Lung microvascular endothelial cell (primary cell): ENCODE measurements around the gene NCF2. TPM values are rescaled to one million over a fixed set of nuclear protein-coding genes. Genes with fewer than 3 reads are reported as not detected.

Source experiments
- DNase-seq, 2 donors: peaks; one replicate each; pipeline versions ENCODE4 v3.0.0 to v3.0.0-alpha.2; 2010; ENCODE audit warnings: low read depth in 2 of 2
- total RNA-seq: library from RNA; depleted of rRNA; stranded (reverse); fragments of >200 nt; gene quantifications from 2 replicates; pipeline ENCODE4 v1.2.1, GENCODE V29; 2014

Gene NCF2
- total RNA-seq, 1 donor from 2014 or later: not detected

- no peak for DNase-seq
These were observed 3.8 kb downstream of the NCF2 start for GRCh38 chr1:183586455-183586854.

- no peak for DNase-seq
These were observed 5.2 kb downstream of the NCF2 start for GRCh38 chr1:183585038-183585437.

GRCh38 chr1:183584147-183584546, 6.1 kb downstream of the NCF2 start:
- DNase-seq: no peak

GRCh38 chr1:183583466-183583865, 6.8 kb downstream of the NCF2 start:
- DNase-seq: no peak

GRCh38 chr1:183582021-183582713, 8.1 kb downstream of the NCF2 start:
- DNase-seq: no peak

GRCh38 chr1:183580281-183580682, 10.0 kb downstream of the NCF2 start:
- peak; percentile 66 to 89 for DNase-seq

- DNase-seq: no peak
These were observed 11.4 kb downstream of the NCF2 start for GRCh38 chr1:183578856-183579255.

GRCh38 chr1:183577897-183578465, 12.3 kb downstream of the NCF2 start:
- DNase-seq: no peak

GRCh38 chr1:183576537-183576936, 13.7 kb downstream of the NCF2 start:
- no peak for DNase-seq

- DNase-seq: no peak
These were observed 14.7 kb downstream of the NCF2 start for GRCh38 chr1:183575606-183576005.

GRCh38 chr1:183572721-183573120, 17.5 kb downstream of the NCF2 start:
- DNase-seq: no peak

- DNase-seq: no peak
These were observed 18.5 kb downstream of the NCF2 start for GRCh38 chr1:183571678-183572268.

- DNase-seq: no peak
These were observed 19.8 kb downstream of the NCF2 start for GRCh38 chr1:183570451-183570850.

GRCh38 chr1:183569801-183570200, 20.5 kb downstream of the NCF2 start:
- DNase-seq: no peak

GRCh38 chr1:183569141-183569540, 21.1 kb downstream of the NCF2 start:
- no peak for DNase-seq

GRCh38 chr1:183568176-183569021, 21.9 kb downstream of the NCF2 start:
- DNase-seq: peak in 1 of 2 donors; percentile 69

- DNase-seq: no peak
These were observed 22.7 kb downstream of the NCF2 start for GRCh38 chr1:183567584-183567983.

GRCh38 chr1:183566026-183566425, 24.2 kb downstream of the NCF2 start:
- DNase-seq: no peak

- DNase-seq: no peak
These were observed 25.0 kb downstream of the NCF2 start for GRCh38 chr1:183565261-183565660.

GRCh38 chr1:183562701-183563100, 27.6 kb downstream of the NCF2 start:
- DNase-seq: no peak

- no peak for DNase-seq
These were observed 31.2 kb downstream of the NCF2 start for GRCh38 chr1:183559061-183559460.

GRCh38 chr1:183554577-183554976, 35.7 kb downstream of the NCF2 start:
- DNase-seq: peak in 1 of 2 donors; percentile 66
